ENCODE data around the gene NFKBIB. TPM values are rescaled to one million over a fixed set of nuclear protein-coding genes. Genes with fewer than 3 reads are reported as not detected.

The NFKBIB gene
- total RNA-seq, 1 donor from 2014 or later: 21.4 TPM

- no peak for ATAC-seq
These were observed 7.5 kb downstream of the NFKBIB start for GRCh38 chr19:38907227-38907626.

GRCh38 chr19:38907670-38908069 is 7.9 kb downstream of the NFKBIB start:
- ATAC-seq: no peak

GRCh38 chr19:38908911-38909310 is 9.1 kb downstream of the NFKBIB start:
- ATAC-seq: no peak

GRCh38 chr19:38910488-38910887 is 10.7 kb downstream of the NFKBIB start:
- no peak for ATAC-seq

GRCh38 chr19:38911388-38912001 is 11.7 kb downstream of the NFKBIB start:
- ATAC-seq: no peak

- ATAC-seq: no peak
These were observed 13.1 kb downstream of the NFKBIB start for GRCh38 chr19:38912600-38913514.

GRCh38 chr19:38913958-38914357 is 14.2 kb downstream of the NFKBIB start:
- ATAC-seq: no peak

GRCh38 chr19:38915329-38916321 is 15.9 kb downstream of the NFKBIB start:
- ATAC-seq: no peak

GRCh38 chr19:38917516-38917915 is 17.7 kb downstream of the NFKBIB start:
- ATAC-seq: no peak

GRCh38 chr19:38917921-38918491 is 18.2 kb downstream of the NFKBIB start:
- ATAC-seq: peak; percentile 53

GRCh38 chr19:38918526-38918925 is 18.8 kb downstream of the NFKBIB start:
- no peak for ATAC-seq

- ATAC-seq: no peak
These were observed 20.2 kb downstream of the NFKBIB start for GRCh38 chr19:38919837-38920601.

GRCh38 chr19:38920602-38921419 is 21.0 kb downstream of the NFKBIB start:
- ATAC-seq: no peak

GRCh38 chr19:38921420-38922274 is 21.9 kb downstream of the NFKBIB start:
- ATAC-seq: no peak

- no peak for ATAC-seq
These were observed 22.7 kb downstream of the NFKBIB start for GRCh38 chr19:38922482-38922881.

- ATAC-seq: no peak
These were observed 24.6 kb downstream of the NFKBIB start for GRCh38 chr19:38924388-38924787.

- ATAC-seq: no peak
These were observed 28.7 kb downstream of the NFKBIB start for GRCh38 chr19:38928391-38929001.

GRCh38 chr19:38929929-38930775 is 30.4 kb downstream of the NFKBIB start, which contains the start of gene SARS2:
Gene SARS2 (minus strand): TSS chr19:38930763. CDS start chr19:38930736, 27 bp downstream.
- peak; percentile 90 for ATAC-seq
